Measurements from ENCODE around the gene PAK6.

PAK6 gene

GRCh38 chr15:40233727-40234577 lies 4.9 kb upstream of the PAK6 start:
- Histone ChIP-seq H3K9me3 (ENCODE audit: control extremely low read depth in 1 of 5, control insufficient read depth in 4 of 5, insufficient read depth in 2 of 5, low read depth in 1 of 5, low read length in 4 of 5) (no peaks in the 10 kb centered on the region), H3K4me1 (ENCODE audit: control extremely low read depth in 1 of 4, control insufficient read depth in 4 of 4, insufficient read depth in 4 of 4, low read length in 3 of 4) (peaks cover 4 to 29% (median 20%) of the 10 kb centered on the region in 4 experiments), H3K27me3 (replicated peaks in 2 of 5; ENCODE audit: control insufficient read depth in 4 of 5, insufficient read depth in 5 of 5, low read length in 4 of 5) (peaks cover 0 to 6% (median 0%) of the 10 kb centered on the region in 5 experiments), H3K27ac (ENCODE audit: insufficient read depth in 1 of 2, low read depth in 1 of 2, low read length in 2 of 2, poor library complexity in 1 of 2, severe bottlenecking in 2 of 2) (no peak overlapping the region), H3K4me3 (ENCODE audit: control insufficient read depth in 1 of 7, extremely low read depth in 1 of 7, insufficient read depth in 4 of 7, low read depth in 2 of 7, low read length in 6 of 7) (no peak overlapping the region), H3K36me3 (ENCODE audit: control insufficient read depth in 4 of 4, insufficient read depth in 4 of 4, low read length in 3 of 4) (peaks cover 0 to 17% (median 13%) of the 10 kb centered on the region in 4 experiments)
- ChIA-PET CTCF (interaction anchor here (1.7 to 10.9 kb wide), 3 partner anchors 14 to 37 kb away, joined by 7 to 98 read pairs (median 12); no protein-coding TSS in a partner anchor), POLR2A (no interaction called here)
- WGBS (ENCODE audit: insufficient coverage), result 89% methylated on average over 10 of the region's 11 CpGs
- DNase-seq, result no peak

GRCh38 chr15:40234783-40235182 lies 4.1 kb upstream of the PAK6 start:
- DNase-seq, result peak in 1 of 3 donors; percentile 20
- POLR2A ChIA-PET, result no interaction called here
- peaks cover 0 to 14% (median 2%) of the 10 kb centered on the region in 5 experiments for H3K27me3 ChIP-seq (replicated peaks in 2 of 5; ENCODE audit: control insufficient read depth in 4 of 5, insufficient read depth in 5 of 5, low read length in 4 of 5)
- H3K4me3 ChIP-seq (ENCODE audit: control insufficient read depth in 1 of 7, extremely low read depth in 1 of 7, insufficient read depth in 4 of 7, low read depth in 2 of 7, low read length in 6 of 7), result no peak overlapping the region
- 33% methylated on average over 3 of the region's 4 CpGs for WGBS (ENCODE audit: insufficient coverage)
- no peak overlapping the region for H3K27ac ChIP-seq (ENCODE audit: insufficient read depth in 1 of 2, low read depth in 1 of 2, low read length in 2 of 2, poor library complexity in 1 of 2, severe bottlenecking in 2 of 2)
- H3K9me3 ChIP-seq (ENCODE audit: control extremely low read depth in 1 of 5, control insufficient read depth in 4 of 5, insufficient read depth in 2 of 5, low read depth in 1 of 5, low read length in 4 of 5), result no peaks in the 10 kb centered on the region
- H3K36me3 ChIP-seq (ENCODE audit: control insufficient read depth in 4 of 4, insufficient read depth in 4 of 4, low read length in 3 of 4), result peaks cover 0 to 9% (median 7%) of the 10 kb centered on the region in 4 experiments
- H3K4me1 ChIP-seq (ENCODE audit: control extremely low read depth in 1 of 4, control insufficient read depth in 4 of 4, insufficient read depth in 4 of 4, low read length in 3 of 4), result peaks cover 4 to 34% (median 27%) of the 10 kb centered on the region in 4 experiments
- CTCF ChIA-PET, result interaction anchor here (1.6 to 10.9 kb wide), 4 partner anchors 10 to 36 kb away, joined by 4 to 98 read pairs (median 10); no protein-coding TSS in a partner anchor

- peaks cover 4 to 34% (median 27%) of the 10 kb centered on the region in 4 experiments for H3K4me1 ChIP-seq (ENCODE audit: control extremely low read depth in 1 of 4, control insufficient read depth in 4 of 4, insufficient read depth in 4 of 4, low read length in 3 of 4)
- peak; percentile 22 to 69 (median 62) for DNase-seq
- no peaks in the 10 kb centered on the region for H3K9me3 ChIP-seq (ENCODE audit: control extremely low read depth in 1 of 5, control insufficient read depth in 4 of 5, insufficient read depth in 2 of 5, low read depth in 1 of 5, low read length in 4 of 5)
- H3K27ac ChIP-seq (ENCODE audit: insufficient read depth in 1 of 2, low read depth in 1 of 2, low read length in 2 of 2, poor library complexity in 1 of 2, severe bottlenecking in 2 of 2), result no peak overlapping the region
- peaks cover 0 to 15% (median 2%) of the 10 kb centered on the region in 5 experiments for H3K27me3 ChIP-seq (replicated peaks in 2 of 5; ENCODE audit: control insufficient read depth in 4 of 5, insufficient read depth in 5 of 5, low read length in 4 of 5)
- peak overlapping the region in 1 of 7 experiments; percentile 38 for H3K4me3 ChIP-seq (ENCODE audit: control insufficient read depth in 1 of 7, extremely low read depth in 1 of 7, insufficient read depth in 4 of 7, low read depth in 2 of 7, low read length in 6 of 7)
- 23% methylated on average over 4 of the region's 4 CpGs for WGBS (ENCODE audit: insufficient coverage)
- H3K36me3 ChIP-seq (ENCODE audit: control insufficient read depth in 4 of 4, insufficient read depth in 4 of 4, low read length in 3 of 4), result peaks cover 0 to 5% (median 4%) of the 10 kb centered on the region in 4 experiments
- POLR2A ChIA-PET, result no interaction called here
- CTCF ChIA-PET, result interaction anchor here (1.5 to 10.9 kb wide), 5 partner anchors 10 to 36 kb away, joined by 4 to 98 read pairs (median 7); no protein-coding TSS in a partner anchor
Observed at GRCh38 chr15:40235201-40235885, 3.5 kb upstream of the PAK6 start.

- no peak overlapping the region for H3K27ac ChIP-seq (ENCODE audit: insufficient read depth in 1 of 2, low read depth in 1 of 2, low read length in 2 of 2, poor library complexity in 1 of 2, severe bottlenecking in 2 of 2)
- H3K4me3 ChIP-seq (ENCODE audit: control insufficient read depth in 1 of 7, extremely low read depth in 1 of 7, insufficient read depth in 4 of 7, low read depth in 2 of 7, low read length in 6 of 7), result peak overlapping the region; percentile 13 to 68 (median 31)
- CTCF ChIA-PET, result interaction anchor here (1.3 to 4.7 kb wide), 8 partner anchors 9 to 46 kb away, joined by 3 to 25 read pairs (median 6); no protein-coding TSS in a partner anchor
- peaks cover 0 to 15% (median 2%) of the 10 kb centered on the region in 5 experiments for H3K27me3 ChIP-seq (replicated peaks in 2 of 5; ENCODE audit: control insufficient read depth in 4 of 5, insufficient read depth in 5 of 5, low read length in 4 of 5)
- no peaks in the 10 kb centered on the region for H3K36me3 ChIP-seq (ENCODE audit: control insufficient read depth in 4 of 4, insufficient read depth in 4 of 4, low read length in 3 of 4)
- 66% methylated on average over 5 of the region's 5 CpGs for WGBS (ENCODE audit: insufficient coverage)
- POLR2A ChIA-PET, result interaction anchor here (1.0 to 1.6 kb wide), 2 partner anchors 10 to 28 kb away, joined by 3 to 6 read pairs; no protein-coding TSS in a partner anchor
- H3K4me1 ChIP-seq (ENCODE audit: control extremely low read depth in 1 of 4, control insufficient read depth in 4 of 4, insufficient read depth in 4 of 4, low read length in 3 of 4), result peaks cover 4 to 26% (median 24%) of the 10 kb centered on the region in 4 experiments
- no peak for DNase-seq
- no peaks in the 10 kb centered on the region for H3K9me3 ChIP-seq (ENCODE audit: control extremely low read depth in 1 of 5, control insufficient read depth in 4 of 5, insufficient read depth in 2 of 5, low read depth in 1 of 5, low read length in 4 of 5)
Observed at GRCh38 chr15:40239404-40239692, 485 bp downstream of the PAK6 start.

DNA sequence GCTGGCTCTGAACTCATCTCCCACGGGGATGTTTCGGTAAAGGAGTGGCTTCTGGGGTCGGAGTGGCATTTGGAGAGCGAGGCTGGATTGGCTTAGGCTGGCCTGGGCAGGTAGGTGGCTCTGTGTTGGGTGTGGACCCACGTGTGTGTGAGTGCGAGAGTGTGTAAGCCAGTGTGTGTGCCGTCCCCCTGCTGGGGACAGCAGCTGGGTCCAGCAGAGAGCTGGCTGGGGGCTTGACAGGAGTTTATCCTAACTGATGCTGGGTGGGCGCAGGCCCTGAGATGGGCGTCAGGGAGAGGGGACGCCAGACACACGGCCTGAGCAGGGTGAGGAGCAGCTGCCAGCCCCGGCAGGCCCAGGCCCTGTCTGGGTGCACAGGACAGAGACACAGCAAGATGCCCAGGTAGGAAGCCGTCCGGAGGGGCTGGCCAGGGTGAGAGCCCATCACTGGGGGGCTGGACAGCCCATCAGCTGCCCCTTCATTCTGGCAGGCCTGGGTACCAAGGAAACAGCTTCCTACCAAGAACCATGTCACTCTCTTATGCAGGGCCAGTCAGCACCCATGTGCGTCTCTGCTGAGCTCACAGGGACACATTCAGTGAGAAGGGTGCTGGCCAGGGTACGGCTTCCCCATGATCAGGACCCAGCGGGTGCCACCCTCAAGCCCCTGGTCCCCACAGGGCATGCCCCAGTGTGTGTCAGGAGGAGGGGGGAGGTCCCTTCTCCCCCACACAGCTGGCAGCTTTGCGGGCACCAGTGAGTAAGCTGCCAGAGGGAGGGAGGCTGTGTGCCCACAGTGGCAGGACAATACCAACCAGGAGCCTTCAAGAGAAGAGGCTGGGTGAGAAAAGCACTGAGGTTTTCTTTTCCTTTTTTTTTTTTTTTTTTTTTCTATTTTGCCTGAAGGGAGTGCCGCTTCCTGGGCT lies 1.1 kb downstream of the PAK6 start:
- POLR2A ChIA-PET, result interaction anchor here (1.0 to 1.6 kb wide), 2 partner anchors 11 to 29 kb away, joined by 3 to 6 read pairs; no protein-coding TSS in a partner anchor
- no peak for DNase-seq
- WGBS (ENCODE audit: insufficient coverage), result 94% methylated on average over 11 of the region's 19 CpGs
- CTCF ChIA-PET, result interaction anchor here (0.8 to 4.7 kb wide), 8 partner anchors 8 to 39 kb away, joined by 3 to 25 read pairs (median 6); no protein-coding TSS in a partner anchor
- H3K36me3 ChIP-seq (ENCODE audit: control insufficient read depth in 4 of 4, insufficient read depth in 4 of 4, low read length in 3 of 4), result no peaks in the 10 kb centered on the region
- no peak overlapping the region for H3K27ac ChIP-seq (ENCODE audit: insufficient read depth in 1 of 2, low read depth in 1 of 2, low read length in 2 of 2, poor library complexity in 1 of 2, severe bottlenecking in 2 of 2)
- peaks cover 4 to 21% (median 19%) of the 10 kb centered on the region in 4 experiments for H3K4me1 ChIP-seq (ENCODE audit: control extremely low read depth in 1 of 4, control insufficient read depth in 4 of 4, insufficient read depth in 4 of 4, low read length in 3 of 4)
- H3K27me3 ChIP-seq (replicated peaks in 2 of 5; ENCODE audit: control insufficient read depth in 4 of 5, insufficient read depth in 5 of 5, low read length in 4 of 5), result peaks cover 0 to 15% (median 2%) of the 10 kb centered on the region in 5 experiments
- peak overlapping the region in 1 of 7 experiments; percentile 63 for H3K4me3 ChIP-seq (ENCODE audit: control insufficient read depth in 1 of 7, extremely low read depth in 1 of 7, insufficient read depth in 4 of 7, low read depth in 2 of 7, low read length in 6 of 7)
- no peaks in the 10 kb centered on the region for H3K9me3 ChIP-seq (ENCODE audit: control extremely low read depth in 1 of 5, control insufficient read depth in 4 of 5, insufficient read depth in 2 of 5, low read depth in 1 of 5, low read length in 4 of 5)

GRCh38 chr15:40240619-40241221 lies 1.9 kb downstream of the PAK6 start:
- Histone ChIP-seq H3K27ac (ENCODE audit: insufficient read depth in 1 of 2, low read depth in 1 of 2, low read length in 2 of 2, poor library complexity in 1 of 2, severe bottlenecking in 2 of 2) (no peak overlapping the region), H3K4me1 (ENCODE audit: control extremely low read depth in 1 of 4, control insufficient read depth in 4 of 4, insufficient read depth in 4 of 4, low read length in 3 of 4) (peaks cover 1 to 13% (median 11%) of the 10 kb centered on the region in 4 experiments)

More at GRCh38 chr15:40240619-40241221, 1.9 kb downstream of the PAK6 start:
- 96% methylated on average over 9 of the region's 10 CpGs for WGBS (ENCODE audit: insufficient coverage)
- H3K9me3 ChIP-seq (ENCODE audit: control extremely low read depth in 1 of 5, control insufficient read depth in 4 of 5, insufficient read depth in 2 of 5, low read depth in 1 of 5, low read length in 4 of 5), result no peaks in the 10 kb centered on the region
- peaks cover 0 to 15% (median 2%) of the 10 kb centered on the region in 5 experiments for H3K27me3 ChIP-seq (replicated peaks in 2 of 5; ENCODE audit: control insufficient read depth in 4 of 5, insufficient read depth in 5 of 5, low read length in 4 of 5)
- ChIA-PET POLR2A (no interaction called here), CTCF (interaction anchor here (0.8 to 4.7 kb wide), 7 partner anchors 11 to 38 kb away, joined by 3 to 25 read pairs (median 3); no protein-coding TSS in a partner anchor)
- H3K36me3 ChIP-seq (ENCODE audit: control insufficient read depth in 4 of 4, insufficient read depth in 4 of 4, low read length in 3 of 4), result no peaks in the 10 kb centered on the region
- no peak overlapping the region for H3K4me3 ChIP-seq (ENCODE audit: control insufficient read depth in 1 of 7, extremely low read depth in 1 of 7, insufficient read depth in 4 of 7, low read depth in 2 of 7, low read length in 6 of 7)
- DNase-seq, result no peak
